Measurements from ENCODE around the gene SEC23B.
"Not testable (repeated sequence)": the region's sequence is repeated elsewhere in the genome, so short reads cannot be mapped to it uniquely, and the experiment has no call there.

Gene SEC23B

DNA sequence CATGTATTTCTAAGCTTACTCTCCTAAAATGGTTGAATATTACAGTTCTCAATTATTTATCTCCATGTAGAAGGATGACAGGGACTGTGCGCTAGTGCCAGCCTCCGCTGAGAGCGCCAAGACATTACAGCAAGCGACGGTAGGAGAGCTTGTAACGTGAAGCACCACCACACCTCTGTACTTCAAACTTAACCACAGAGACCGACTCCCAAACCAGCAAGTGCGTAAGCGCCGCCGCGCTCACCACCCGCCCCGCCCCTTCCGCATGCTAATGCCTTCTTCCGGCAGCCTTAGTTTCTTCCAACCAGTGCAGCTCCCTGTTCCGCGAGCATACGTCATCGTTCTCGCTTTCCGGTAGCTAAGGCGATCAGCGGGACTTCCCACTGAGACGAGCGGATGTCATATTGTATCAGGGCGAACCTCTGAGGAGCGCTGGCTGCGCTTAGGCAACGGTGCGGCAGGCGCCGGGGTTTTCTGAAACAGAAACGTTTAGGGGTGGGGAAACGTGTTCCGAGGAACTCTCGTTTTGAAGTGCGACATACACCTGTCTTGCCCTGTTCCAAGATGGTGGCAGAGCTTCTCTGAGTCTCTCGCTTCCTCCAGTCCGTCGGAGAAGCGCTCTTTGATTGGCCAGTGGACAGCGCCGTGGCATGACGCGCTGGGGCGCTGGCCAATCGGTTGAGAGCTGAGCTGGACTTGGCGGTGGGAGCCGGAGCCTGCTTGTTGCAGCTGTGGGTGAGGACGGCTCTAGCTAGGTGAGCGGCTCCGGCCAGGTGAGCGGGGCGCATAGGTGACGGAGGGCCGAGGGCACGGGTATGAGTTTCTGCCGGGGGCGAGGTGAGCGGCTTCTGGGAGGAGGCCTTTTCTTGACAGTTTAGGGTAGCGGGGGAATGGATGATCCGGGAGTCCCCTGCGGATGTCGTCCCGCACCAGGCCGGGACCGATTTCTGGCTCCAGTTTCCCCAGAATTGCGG lies at the start of gene SEC23B:
SEC23B (plus strand) TSS at position 723 of the 974 bp plus-strand sequence. CDS start 2,896 bp downstream, outside the sequence.
- DNase-seq (ENCODE audit: low read depth), result peak; percentile 96

DNA sequence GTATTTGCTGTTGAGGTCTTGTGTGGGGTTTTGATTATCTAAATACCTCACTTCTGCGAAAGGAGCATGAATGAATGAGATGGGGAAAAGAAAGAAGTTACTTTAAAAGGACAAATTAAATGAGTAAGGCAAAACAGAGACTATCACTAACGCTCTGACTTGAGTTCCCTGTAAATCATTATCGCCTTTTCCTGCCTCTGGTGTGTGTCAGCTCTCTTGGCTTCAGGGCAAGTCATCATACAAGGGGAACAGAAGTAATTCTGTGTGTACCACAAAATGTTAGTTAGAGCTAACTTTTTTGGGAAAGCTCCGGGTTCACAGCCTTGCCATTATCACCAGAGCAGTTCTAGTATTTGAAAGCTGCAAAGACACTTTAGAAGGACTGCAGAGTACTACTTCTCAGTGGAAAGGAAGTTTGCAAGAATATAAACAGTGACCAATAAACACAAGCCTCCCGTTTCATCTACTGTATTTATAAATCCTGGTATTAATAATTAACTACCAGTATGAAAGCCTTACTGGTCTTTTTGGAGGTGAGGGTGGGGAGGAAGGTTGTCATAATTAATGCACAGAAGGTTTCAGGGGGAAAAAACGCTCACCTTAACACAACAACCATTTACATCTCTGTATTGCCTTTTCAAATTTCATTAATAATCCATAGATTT lies 42.1 kb upstream of the SEC23B start:
- no peak for DNase-seq (ENCODE audit: low read depth)

DNA sequence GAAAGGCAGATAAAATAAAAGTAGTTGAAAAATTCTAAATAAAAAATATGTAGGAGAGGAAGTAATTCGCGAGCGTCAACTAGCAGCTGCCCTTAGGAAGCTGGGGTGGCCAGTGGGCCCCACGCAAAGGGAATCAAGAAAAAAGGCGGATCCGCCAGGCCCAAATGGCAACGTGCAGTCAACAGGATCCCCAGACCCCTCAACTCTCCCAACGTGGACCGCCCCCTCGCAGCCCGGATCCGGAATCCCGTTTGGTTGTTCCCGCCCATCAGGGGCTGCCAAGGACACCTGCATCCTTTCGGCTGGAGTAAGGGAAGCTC lies 41.2 kb upstream of the SEC23B start:
- DNase-seq (ENCODE audit: low read depth), result no peak

DNA sequence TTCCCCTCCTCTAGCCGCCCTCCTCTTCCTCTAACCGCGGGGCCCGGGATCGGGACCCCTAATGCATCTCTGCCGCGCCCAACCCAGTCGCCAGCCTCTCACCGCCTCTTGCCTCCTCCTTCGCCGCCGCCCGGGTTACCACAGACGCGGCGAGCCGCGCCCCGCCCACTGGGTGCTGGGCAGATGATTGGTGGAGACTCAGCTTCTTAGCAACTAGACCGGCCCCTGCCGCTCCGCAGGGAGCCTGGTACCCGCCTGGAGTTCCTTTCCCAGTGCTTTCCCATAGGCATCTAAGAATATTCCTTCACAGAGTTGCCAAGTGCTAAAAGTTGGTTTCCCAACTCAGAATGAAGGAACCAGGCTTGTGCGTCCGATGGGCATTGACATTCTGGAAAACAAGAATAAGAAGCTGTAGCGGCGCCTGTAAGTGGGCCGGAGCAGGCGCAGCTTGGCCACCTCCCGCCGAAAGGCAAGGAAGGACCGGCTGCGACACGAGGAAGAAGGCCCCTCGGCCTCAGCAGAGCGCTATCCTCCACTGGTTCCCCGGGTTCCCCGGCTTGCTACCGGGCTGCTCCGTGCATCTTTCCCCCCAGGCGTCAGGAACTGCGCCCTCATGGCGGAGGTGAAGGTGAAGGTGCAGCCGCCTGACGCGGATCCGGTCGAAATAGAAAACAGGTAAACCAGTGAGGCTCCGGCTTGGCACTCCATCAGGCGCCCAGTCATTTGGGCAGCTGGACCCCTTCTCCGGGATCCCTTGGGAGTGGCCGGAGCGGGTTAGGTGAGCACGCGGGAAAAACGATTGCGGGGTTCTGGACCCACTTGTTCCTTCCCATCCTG lies 40.6 kb upstream of the SEC23B start, which contains the start of the genes DZANK1 and POLR3F:
DZANK1 (minus strand) TSS at position 137 of the 837 bp plus-strand sequence. CDS start 1,672 bp downstream, outside the sequence.
POLR3F (plus strand) TSS at position 497 of the 837 bp plus-strand sequence; CDS start at position 614, 117 bp downstream.
- DNase-seq (ENCODE audit: low read depth), result peak; percentile 86

DNA sequence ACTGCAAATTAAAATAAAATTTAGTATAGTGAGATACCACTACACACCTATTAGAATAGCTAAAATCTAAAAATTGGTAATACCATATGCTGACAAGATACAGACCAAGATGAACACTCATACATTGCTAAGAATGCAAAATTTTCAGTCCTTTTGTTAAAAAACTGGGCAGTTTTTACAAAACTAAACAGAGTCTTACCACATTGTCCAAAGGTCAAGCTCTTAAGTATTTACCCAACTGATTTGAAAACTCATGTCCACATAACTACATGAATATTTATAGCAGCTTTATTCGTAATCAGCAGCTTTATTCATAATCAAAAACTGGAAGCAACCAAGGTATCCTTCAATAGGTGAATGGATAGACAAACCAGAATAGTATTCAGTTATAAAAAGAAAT lies 30.5 kb upstream of the SEC23B start:
- no peak for DNase-seq (ENCODE audit: low read depth)

DNA sequence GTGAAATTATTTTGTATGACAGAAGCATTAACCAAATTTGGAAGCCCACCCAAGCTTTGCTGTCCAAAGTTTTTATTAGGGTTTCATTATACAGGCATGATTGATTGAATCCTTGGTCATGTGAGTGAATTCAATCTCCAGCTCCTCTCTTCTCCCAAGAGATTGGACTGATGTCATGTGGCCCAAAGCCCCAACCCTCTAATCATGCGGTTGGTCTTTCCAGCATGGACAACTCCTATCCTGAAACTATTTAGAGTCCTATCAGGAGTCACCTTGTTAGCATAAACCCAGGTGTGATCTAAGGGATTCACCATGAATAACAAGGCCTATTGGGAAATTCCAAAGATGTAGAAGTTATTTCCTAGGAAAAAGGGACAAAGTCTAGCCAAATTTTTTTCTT lies 29.9 kb upstream of the SEC23B start:
- DNase-seq (ENCODE audit: low read depth), result no peak

DNA sequence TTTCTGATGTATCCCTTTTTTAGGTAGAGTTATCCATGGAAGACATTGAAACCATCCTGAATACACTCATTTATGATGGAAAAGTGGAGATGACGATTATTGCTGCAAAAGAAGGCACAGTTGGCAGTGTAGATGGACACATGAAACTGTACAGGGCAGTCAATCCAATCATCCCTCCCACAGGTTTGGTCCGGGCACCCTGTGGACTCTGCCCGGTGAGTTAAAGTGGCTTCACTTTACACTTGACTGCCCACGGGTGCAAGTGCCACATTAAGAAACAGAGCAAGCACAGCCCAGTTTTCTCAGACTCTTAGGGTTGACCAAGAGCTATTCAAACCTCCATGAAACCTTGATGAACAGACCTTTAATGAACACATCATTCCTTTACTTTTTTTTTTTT lies 26.1 kb upstream of the SEC23B start:
- DNase-seq (ENCODE audit: low read depth), result no peak

DNA sequence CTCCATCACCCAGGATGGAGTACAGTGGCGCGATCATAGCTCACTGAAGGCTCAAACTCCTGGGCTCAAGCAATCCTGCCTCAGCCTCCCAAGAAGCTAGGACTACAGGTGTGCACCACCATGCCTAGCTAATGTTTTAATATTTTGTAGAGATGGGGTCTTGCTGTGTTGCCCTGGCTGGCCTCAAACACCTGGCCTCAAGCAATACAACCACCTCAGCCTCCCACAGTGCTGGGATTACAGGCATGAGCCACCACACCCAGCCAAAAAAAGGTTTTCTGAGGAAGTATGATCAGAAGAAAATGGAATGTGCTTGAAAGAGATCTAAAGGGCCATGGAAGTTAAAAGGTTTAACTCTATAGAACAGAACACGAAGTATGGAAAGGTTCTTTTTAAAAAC lies 19.4 kb upstream of the SEC23B start:
- no peak for DNase-seq (ENCODE audit: low read depth)

DNA sequence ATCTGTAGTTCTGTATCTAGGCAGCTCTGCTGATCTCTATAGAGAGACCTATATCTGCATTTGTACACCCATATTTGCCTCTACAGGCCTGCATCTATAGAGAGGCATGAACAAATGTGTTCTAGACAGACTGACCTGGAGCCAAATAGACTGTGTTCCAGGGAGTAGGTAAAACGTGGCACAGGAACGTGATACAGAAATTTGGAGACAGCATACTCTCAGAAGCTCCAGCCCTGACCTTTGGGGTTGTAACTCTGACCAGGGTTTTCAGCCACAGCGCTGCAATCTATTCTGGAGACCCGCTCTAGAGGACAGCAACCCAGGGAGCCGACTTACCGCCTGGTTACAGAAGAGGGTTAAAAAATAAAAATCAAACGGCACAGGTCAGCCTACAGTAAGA lies 11.7 kb upstream of the SEC23B start:
- no peak for DNase-seq (ENCODE audit: low read depth)

DNA sequence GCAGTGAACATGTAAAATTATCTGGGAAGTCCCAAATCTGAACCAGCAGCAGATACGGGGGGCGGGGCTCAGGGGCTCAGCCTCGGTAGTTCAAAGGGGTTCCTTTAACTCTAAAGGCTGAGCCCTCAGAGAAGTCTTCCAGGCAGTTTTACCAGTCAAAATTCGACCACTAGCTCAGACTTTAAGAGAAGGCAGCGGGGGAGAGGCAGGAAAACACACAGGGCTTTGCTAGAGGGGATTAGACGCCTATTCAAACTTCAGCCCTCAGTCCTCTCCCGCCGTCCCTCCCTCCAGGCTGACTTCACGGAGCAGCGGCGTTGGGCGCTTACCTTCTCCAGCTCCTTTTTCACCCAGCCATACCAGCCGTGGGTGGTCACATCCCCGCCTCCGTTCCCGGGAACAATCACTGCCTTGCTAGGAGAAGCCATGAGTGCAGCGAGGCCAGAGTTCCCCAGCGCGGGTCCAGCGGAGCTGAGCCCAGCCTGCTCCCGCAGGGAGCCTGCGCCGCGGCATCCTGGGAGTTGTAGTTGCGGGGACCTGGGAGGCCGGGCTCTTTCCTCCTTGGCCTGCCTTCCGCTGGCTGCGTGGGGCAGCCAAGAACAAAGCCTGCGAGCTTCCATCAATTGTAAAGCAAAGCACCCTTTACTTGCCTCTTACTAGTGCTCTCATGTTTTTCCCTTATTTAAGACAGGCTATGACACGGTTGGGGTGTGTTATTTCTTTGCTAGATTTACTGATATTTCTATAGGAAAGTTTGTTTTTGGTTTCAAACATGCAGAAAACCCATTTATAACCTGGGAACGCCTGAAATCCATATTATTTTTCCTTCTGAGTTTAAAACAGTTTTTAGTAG lies 10.8 kb upstream of the SEC23B start, which contains the start of gene RBBP9:
RBBP9 (minus strand) TSS at position 486 of the 853 bp plus-strand sequence; CDS start at position 428, 58 bp downstream.
- DNase-seq (ENCODE audit: low read depth), result peak; percentile 54

DNA sequence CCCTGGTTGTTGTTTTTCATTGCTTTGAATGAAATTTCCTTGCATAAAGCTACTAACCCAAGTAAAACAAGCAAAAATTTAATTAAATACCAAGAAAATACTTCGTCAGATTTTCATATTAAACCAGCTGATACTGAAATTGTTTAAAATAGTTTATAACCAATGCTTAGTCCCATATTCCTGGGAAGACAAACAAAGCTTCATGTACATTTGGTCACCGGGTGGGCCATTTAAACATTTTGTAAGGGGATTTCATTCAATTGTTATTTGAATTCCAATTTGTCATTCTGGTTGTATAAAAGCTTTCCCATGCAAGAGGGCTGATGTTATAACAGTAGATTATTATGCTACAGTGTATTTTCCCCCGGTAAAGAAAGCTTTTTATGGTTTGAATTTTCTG lies 10.1 kb upstream of the SEC23B start:
- no peak for DNase-seq (ENCODE audit: low read depth)

DNA sequence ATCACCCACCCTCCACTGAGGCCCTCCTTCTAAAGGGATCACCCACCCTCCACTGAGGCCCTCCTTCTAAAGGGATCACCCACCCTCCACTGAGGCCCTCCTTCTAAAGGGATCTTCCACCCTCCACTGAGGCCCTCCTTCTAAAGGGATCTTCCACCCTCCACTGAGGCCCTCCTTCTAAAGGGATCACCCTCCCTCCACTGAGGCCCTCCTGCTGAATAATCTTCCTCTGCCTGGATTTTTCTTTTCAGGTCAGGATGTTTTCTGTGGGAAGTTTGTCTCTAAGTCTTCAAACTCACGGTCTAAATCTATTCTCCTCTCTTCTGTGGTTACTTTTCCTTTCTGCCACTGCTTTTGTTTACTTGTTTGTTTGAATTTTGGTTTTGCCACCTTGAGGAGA lies 6.1 kb upstream of the SEC23B start:
- DNase-seq (ENCODE audit: low read depth), result not testable (repeated sequence)

DNA sequence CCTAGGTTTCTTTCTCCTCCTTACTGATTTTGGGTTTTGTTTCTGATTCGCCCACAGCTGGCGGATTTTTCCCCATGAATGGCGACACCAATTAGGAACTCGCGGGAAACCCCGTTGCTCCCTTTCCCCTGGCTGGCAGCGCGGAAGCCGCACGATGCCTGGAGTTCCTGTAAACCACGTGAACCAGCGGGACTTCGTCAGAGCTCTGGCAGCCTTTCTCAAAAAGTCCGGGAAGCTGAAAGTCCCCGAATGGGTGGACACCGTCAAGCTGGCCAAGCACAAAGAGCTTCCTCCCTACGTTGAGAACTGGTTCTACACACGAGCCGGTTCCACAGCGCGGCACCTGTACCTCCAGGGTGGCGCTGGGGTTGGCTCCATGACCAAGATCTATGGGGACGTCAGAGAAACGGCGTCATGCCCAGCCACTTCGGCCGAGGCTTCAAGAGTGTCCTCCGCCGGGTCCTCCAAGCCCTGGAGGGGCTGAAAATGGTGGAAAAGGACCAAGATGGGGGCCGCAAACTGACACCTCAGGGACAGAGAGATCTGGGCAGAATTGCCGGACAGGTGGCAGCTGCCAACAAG lies 3.2 kb upstream of the SEC23B start:
- DNase-seq (ENCODE audit: low read depth), result no peak

DNA sequence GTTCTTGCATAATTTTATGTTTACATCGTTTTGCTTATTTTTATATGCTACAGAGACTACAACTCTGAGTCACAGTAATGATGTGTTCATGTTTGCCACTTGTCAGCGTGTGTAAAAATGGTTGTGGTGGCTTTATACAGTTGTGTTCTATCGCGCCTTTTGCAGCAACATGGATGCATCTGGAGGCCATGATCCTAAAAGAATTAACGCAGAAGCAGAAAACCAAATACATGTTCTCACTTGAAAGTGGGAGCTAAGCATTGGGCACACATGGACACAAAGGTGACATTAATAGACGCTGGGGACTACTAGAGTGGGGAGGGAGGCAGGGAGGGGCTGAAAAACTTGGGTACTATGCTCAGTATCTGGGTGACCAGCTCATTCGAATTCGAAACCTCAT lies 996 bp upstream of the SEC23B start:
- no peak for DNase-seq (ENCODE audit: low read depth)

DNA sequence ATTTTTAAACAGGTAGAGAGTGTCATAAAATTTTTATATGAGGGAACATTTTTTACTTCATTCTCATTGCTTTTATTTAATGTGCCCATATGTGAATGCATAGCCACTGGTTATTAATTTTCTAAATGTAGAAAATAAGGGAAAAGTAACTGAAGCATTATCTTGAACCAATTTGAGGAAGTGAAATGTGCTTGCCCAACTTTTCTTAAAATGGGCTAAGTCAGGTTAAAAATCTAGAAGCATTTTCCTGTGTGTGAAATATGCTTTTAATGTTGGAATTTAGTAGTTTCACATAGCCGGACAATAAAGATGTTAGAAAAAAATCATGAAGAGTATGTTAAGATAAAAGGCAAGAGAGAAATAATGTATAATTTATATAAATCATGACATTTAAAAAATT lies 3.8 kb downstream of the SEC23B start:
- DNase-seq (ENCODE audit: low read depth), result no peak

DNA sequence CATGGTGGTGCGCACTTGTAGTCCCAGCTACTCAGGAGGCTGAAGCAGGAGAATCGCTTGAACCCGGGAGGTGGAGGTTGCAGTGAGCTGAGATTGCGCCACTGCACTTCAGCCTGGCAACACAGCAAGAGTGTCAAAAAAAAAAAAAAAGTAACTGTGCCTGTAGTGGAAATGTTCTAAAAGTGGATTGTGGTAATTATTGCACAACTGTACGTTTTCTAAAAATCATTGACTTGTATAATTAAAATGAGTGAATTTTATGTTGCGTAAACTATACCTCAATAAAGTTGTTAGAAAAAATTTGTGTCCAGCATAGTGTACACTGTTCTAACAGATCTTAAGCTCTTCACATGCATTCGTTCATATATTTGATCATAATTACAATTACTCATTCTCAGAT lies 5.5 kb downstream of the SEC23B start:
- no peak for DNase-seq (ENCODE audit: low read depth)

DNA sequence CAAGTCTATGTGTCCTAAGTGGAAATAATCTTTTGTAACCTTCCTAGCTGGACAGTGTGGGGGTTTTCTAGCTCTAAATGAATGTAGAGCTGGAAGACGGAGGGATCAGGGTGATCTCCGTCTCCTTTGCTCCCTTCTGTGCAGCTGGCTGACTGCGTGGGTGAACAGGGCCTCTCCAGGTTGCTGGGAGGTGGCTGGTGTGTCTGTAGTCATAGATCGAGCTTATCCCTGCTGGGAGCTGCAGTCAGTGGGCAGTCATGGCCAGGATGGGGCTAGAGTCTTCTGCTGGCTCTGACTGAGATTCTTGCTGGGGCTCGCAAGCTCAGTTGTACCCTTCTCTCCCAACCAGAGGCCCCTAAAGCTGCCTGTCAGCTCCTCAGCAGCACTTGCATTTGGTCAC lies 6.4 kb downstream of the SEC23B start:
- DNase-seq (ENCODE audit: low read depth), result no peak

DNA sequence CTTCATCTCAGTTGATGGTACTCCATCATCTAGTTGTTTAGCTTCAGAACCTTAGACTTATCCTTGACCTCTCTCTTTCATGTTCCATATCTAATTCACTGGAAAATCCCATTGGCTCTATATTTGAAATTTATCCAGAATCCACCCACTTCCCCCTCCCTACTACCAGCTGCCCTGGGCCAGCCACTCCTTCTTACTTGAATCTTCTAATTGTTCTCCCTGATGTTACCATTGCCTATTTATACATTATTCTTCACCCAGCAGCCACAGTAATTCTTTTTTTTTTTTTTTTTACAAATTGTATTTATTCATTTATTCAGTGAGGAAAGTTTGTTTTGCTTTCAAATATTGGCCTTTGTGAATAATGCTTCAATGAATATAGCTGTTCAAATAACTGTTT lies 8.2 kb downstream of the SEC23B start:
- DNase-seq (ENCODE audit: low read depth), result no peak

DNA sequence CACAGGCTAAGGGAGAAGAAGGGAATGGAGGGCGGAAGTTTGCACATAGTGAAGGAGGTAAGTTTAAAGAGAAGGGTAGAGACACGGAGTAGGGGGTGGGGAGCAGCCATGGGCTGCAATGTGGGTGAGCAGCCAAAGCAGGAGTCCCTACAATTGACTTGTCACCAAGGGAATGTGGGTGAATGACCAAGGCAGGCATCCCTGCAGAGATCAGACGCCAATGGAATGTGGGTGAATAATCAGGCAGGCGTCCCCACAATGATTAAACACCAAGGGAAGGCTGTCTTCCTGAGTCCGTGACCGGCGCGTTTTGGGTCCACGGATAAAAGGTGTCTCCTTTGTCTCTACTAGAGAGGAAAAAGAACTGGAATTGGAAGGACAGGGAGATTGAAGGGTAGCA lies 14.3 kb downstream of the SEC23B start:
- DNase-seq (ENCODE audit: low read depth), result not testable (repeated sequence)

DNA sequence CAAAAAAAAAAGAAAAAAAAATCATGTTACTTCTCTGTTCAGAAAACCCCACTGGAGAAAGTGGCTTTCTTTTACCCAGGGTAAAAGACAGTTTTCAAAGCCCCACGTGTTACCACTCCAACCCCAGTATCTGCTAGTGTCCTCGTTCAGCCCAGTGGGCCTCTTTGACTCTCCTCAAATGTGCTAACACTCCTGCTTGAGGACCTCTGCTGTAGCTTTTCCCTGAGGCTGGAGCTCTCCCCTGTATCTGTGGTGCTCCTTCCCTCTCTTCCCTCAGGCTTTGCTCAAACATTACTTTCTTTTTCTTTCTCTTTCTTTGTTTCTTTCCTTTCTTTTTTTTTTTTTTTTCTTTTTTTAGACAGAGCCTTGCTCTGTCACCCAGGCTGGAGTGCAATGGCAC lies 15.3 kb downstream of the SEC23B start:
- DNase-seq (ENCODE audit: low read depth), result no peak

DNA sequence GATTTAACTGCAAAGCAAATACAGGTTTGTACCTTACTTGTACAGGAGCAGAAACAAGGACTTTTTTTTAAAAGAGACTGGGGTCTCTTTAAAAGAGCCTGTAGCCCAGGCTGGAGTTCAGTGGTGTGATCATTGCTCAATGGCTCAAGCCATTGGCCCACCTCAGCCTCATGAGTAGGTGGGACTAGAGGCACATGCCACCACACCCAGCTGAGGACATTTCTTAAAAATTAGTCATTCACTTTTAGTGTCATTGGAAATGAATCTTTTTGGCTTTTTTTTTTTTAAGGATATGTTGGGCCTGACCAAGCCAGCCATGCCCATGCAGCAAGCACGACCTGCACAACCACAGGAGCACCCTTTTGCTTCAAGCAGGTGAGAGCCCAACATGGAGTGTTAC lies 16.9 kb downstream of the SEC23B start:
- no peak for DNase-seq (ENCODE audit: low read depth)

Data from stimulated activated CD8-positive, alpha-beta memory T cell treated with anti-CD3 and anti-CD28 coated beads, Interleukin-12 subunit alpha, Interleukin-12 subunit beta, amount 100 ng/mL, for 4 hours (primary cell).